Osteocyte (in vitro differentiated cells): ENCODE data around the gene SLC38A9. TPM values are rescaled to one million over a fixed set of nuclear protein-coding genes. Genes with fewer than 3 reads are reported as not detected.

ENCODE experiments used
- DNase-seq: peaks from one replicate; pipeline ENCODE4 v3.0.0; 2021; ENCODE audit warnings: mixed read lengths; ENCODE audit not compliant: unreplicated experiment; ENCODE audit errors: extremely low spot score
- H3K27ac Mint-ChIP-seq: one replicate; pipeline ENCODE4 v1.8.0; 2021; ENCODE audit warnings: mild to moderate bottlenecking, mixed read lengths; ENCODE audit not compliant: unreplicated experiment
- H3K27me3 Mint-ChIP-seq: one replicate; pipeline ENCODE4 v1.8.0; 2021; ENCODE audit warnings: mixed read lengths; ENCODE audit not compliant: unreplicated experiment
- H3K36me3 Mint-ChIP-seq: one replicate; pipeline ENCODE4 v1.8.0; 2021; ENCODE audit warnings: mixed read lengths; ENCODE audit not compliant: unreplicated experiment
- H3K4me1 Mint-ChIP-seq: one replicate; pipeline ENCODE4 v1.8.0; 2021; ENCODE audit warnings: mixed read lengths; ENCODE audit not compliant: unreplicated experiment
- H3K4me3 Mint-ChIP-seq: one replicate; pipeline ENCODE4 v1.8.0; 2021; ENCODE audit warnings: mild to moderate bottlenecking, moderate library complexity, mixed read lengths; ENCODE audit not compliant: unreplicated experiment
- H3K9me3 Mint-ChIP-seq: one replicate; pipeline ENCODE4 v1.8.0; 2021; ENCODE audit warnings: mixed read lengths; ENCODE audit not compliant: unreplicated experiment
- total RNA-seq: library from RNA; stranded (reverse); gene quantifications from 2 replicates; pipeline ENCODE4 v1.2.1, GENCODE V29; 2021
- TF ChIP-seq, protein P1 (sequence below): fragments of 200-600 bp; sonication (generic); IDR thresholded peaks from 2 replicates; pipeline ENCODE4 v1.5.0; 2021; ENCODE audit warnings: antibody characterized with exemption, mild to moderate bottlenecking, moderate library complexity

Gene SLC38A9
- total RNA-seq, 1 donor from 2014 or later, result 24.3 TPM

DNA sequence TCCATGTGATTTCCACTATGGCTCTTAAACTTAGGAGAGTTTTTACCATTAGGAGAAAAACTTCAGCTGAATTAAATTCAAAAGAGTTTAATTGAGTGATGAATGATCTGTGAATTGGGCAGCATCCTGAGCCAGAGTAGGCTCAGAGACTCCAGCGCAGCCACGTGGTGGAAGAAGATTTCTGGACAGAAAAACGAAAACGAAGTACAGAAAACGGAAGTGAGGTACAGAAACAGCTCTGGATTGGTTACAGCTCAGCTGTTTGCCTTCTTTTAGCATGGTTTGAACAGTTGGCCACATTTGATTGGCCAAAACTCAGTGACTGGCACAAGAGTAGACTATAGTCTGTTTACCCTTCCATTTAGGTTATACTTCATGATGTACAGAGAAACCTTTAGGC lies 108.2 kb downstream of the SLC38A9 start:
- Mint-ChIP-seq H3K4me1 (peaks cover 60% of the 10 kb centered on the region), H3K27me3 (no peaks in the 10 kb centered on the region), H3K36me3 (no peaks in the 10 kb centered on the region), H3K9me3 (no peaks in the 10 kb centered on the region), H3K4me3 (no peak overlapping the region), H3K27ac (peak overlapping the region; percentile 98)
- DNase-seq, result no peak
- TF ChIP-seq, protein P1, sequence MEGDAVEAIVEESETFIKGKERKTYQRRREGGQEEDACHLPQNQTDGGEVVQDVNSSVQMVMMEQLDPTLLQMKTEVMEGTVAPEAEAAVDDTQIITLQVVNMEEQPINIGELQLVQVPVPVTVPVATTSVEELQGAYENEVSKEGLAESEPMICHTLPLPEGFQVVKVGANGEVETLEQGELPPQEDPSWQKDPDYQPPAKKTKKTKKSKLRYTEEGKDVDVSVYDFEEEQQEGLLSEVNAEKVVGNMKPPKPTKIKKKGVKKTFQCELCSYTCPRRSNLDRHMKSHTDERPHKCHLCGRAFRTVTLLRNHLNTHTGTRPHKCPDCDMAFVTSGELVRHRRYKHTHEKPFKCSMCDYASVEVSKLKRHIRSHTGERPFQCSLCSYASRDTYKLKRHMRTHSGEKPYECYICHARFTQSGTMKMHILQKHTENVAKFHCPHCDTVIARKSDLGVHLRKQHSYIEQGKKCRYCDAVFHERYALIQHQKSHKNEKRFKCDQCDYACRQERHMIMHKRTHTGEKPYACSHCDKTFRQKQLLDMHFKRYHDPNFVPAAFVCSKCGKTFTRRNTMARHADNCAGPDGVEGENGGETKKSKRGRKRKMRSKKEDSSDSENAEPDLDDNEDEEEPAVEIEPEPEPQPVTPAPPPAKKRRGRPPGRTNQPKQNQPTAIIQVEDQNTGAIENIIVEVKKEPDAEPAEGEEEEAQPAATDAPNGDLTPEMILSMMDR, result no peak

DNA sequence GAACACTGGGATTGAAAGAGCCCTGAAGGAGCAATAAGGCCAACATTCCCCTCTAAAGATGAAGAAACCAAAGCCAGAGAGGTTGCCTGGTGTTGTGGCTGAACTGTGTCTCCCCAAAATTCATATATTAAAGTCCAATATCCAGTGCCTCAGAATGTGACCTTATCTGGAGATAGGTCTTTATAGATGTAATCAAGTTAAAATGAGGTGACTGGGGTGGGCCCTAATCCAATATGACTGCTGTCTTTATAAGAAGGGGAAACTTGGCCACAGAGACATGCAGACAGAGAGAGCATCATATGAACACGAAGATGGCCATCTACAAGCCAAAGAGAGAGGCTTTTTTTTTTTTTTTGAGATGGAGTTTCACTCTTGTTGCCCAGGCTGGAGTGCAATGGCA lies 110.5 kb downstream of the SLC38A9 start:
- DNase-seq, result no peak
- Mint-ChIP-seq H3K4me1 (peaks cover 74% of the 10 kb centered on the region), H3K27me3 (no peaks in the 10 kb centered on the region), H3K9me3 (no peaks in the 10 kb centered on the region), H3K27ac (peak overlapping the region; percentile 98), H3K36me3 (no peaks in the 10 kb centered on the region), H3K4me3 (peak overlapping the region; percentile 56)
- TF ChIP-seq, protein P1, result no peak

DNA sequence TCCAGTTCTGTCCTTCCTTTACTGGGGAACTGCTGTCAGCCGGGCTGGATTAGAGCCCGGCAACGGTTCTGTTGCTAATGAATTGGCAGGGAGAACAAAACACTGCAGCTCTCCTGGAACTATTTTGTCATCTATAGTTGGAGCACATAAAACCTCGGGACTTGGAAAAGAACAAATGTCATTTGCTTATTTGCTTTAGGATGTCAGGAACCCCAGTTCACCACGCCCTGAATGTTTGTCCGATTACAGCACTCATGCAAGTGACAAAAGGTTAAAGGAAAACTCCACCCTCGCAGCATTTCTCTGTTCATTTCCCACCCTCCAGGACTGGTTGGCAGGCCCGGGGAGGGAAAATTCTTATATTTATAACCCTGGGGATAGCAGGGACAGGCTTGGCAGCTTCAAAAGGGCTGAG lies 110.9 kb downstream of the SLC38A9 start:
- H3K27me3 Mint-ChIP-seq, result no peaks in the 10 kb centered on the region
- H3K9me3 Mint-ChIP-seq, result no peaks in the 10 kb centered on the region
- H3K36me3 Mint-ChIP-seq, result no peaks in the 10 kb centered on the region
- TF ChIP-seq, protein P1, result no peak
- peaks cover 74% of the 10 kb centered on the region for H3K4me1 Mint-ChIP-seq
- DNase-seq, result peak; percentile 83
- H3K27ac Mint-ChIP-seq, result peak overlapping the region; percentile 98
- peak overlapping the region; percentile 56 for H3K4me3 Mint-ChIP-seq

DNA sequence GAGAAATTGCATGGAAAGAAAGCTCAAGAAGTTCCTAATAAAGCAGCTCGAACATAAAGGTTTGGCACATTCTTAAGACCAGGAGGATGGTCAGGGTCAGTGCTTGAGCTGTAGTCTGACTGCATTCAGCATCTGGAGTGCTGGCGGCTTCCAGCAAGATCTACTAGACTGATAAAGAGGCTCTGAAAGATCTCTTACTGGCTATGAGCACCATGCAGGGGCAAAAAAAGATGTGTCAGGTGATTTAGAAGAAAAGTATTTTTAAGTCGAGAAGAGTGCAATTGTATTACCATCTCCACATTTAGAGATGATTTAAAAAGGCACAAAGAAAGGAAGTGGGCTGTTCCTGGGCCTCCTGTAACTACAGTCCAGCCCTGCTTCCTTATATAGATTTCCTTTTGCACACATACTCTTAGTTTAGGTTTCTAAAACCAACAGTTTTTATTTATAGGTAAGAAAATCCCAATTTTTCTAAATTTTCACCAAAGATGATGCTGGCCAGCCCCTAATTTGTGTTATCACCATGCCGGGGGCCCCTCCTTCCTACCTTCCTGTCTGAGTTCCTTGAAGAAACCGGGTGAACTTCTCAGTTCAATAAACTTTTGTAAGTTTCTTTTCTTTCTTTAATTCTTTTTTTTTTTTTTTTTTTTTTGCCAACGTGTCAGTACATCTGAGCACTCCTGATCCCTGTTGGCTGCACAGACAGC lies 111.5 kb downstream of the SLC38A9 start:
- H3K27ac Mint-ChIP-seq, result peak overlapping the region; percentile 98
- H3K4me1 Mint-ChIP-seq, result peaks cover 74% of the 10 kb centered on the region
- no peaks in the 10 kb centered on the region for H3K36me3 Mint-ChIP-seq
- H3K27me3 Mint-ChIP-seq, result no peaks in the 10 kb centered on the region
- TF ChIP-seq, protein P1, result no peak
- H3K9me3 Mint-ChIP-seq, result no peaks in the 10 kb centered on the region
- peak overlapping the region; percentile 56 for H3K4me3 Mint-ChIP-seq
- DNase-seq, result no peak

DNA sequence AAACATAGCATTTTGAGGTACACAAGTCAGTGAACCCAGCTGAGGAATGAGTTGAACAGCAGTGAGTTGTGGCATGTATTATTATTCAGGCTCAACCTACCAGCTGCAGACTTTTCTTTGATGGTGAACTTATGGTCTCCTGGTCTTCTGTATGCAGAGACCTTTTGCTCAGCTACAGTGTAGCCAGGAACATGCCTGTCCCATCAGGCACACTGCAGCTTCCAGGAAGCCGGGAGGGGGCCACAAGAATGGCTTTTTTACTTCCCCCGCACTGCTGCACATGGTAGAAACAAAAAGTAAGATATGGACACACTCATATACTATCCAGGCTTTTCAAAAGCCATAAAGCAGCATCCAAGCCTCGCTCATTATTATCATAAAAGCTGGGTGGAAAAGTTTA lies 112.0 kb downstream of the SLC38A9 start:
- no peaks in the 10 kb centered on the region for H3K36me3 Mint-ChIP-seq
- peak; percentile 30 for DNase-seq
- peaks cover 74% of the 10 kb centered on the region for H3K4me1 Mint-ChIP-seq
- no peaks in the 10 kb centered on the region for H3K27me3 Mint-ChIP-seq
- no peak overlapping the region for H3K4me3 Mint-ChIP-seq
- peak overlapping the region; percentile 98 for H3K27ac Mint-ChIP-seq
- TF ChIP-seq, protein P1, result no peak
- no peaks in the 10 kb centered on the region for H3K9me3 Mint-ChIP-seq
